NCI-H1417 (cell line): ENCODE results near the gene C2CD4D.
A peak's percentile ranks its signal among the peaks of the same experiment; 100 is the strongest.

ENCODE experiments used
- DNase-seq, 3 experiments: peaks; one replicate each; lab custom pipeline; 2025; lab: John Stamatoyannopoulos, UW

C2CD4D gene

DNA sequence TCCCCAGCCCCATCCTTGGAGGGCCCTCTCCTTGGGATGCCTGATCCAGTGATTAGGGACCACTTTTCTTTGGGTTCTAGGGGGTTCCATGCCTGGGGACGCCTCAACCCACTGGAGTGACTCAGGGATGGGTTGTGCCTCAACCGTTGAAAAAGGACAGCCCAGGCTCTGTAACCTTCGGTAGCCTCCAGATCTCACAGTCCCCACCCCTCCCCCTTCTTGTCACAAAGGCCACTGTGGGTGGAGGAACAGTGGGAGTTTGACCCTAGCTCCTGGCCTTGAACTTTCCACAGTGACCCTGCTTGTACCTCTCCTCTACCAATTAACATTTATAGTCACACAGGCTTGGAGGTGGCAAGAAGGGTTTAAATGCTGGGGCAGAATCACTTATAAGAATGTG, 5.4 kb downstream of the C2CD4D start:
- no peak for DNase-seq

DNA sequence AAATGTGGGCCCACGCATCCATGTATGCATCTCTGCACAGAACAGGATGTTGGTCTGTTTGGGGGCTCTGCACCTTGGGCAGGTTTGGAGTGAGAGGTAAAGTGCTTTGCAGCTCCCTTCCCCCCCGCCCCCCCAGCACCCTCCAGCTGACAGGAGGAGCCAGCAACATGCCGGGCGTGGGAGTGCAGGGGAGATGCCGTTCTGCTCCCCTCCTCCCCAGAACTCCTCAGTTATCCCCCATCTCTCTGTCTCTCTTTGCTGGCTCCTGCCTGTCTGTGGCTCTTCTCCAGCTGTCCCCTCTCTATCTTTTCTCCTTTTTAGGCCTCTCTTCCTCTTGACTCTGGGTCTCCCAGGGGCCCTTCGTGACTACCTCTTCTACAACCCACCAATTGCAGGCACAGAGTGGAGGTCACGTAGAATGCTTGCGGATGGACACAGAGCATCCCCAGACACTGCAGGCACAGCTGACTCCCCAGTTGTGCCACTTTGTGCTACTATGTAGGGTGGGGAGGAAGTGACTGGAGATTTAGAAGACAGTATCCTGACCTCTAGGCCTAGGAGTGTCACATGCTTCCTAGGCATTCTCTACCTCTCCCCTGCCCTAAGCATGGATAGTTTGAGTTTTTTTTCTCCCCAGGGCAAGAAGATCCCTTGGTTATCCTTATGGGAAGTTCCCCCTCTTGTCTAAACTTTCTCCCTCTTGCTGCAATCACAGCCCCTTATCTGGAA, 6.3 kb downstream of the C2CD4D start:
- no peak for DNase-seq

DNA sequence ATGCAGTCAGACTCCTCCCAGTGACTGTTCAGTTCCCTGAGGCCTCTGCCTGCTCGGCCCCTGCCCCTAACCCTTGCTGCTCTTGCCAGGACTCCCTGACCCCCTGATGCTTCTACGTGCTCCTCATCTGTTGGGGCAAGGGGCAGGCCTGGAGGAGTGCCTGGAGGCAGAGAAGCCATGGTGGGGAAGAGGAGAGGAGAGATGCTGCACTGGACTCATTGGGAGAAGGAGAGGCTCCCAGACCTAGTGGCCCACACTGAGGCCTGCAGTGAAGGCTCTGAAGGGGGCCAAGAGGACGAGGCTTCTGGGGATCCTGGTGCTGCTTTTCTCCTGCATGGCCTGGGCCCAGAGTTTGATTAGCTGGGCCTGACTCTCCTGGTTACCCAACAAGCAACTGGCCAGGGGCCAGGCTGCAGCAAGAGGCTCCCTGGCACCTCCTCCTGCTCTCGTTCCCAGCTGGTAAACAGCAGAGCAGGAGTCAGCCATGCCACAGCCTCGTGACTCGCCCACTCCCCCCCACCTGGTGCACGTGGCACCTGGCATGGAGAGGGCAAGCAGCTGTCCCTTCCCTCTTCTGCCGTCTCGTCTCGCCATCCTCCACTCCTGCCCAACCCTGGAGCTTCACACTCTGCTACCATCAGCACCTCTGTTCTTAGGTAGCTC, 7.2 kb downstream of the C2CD4D start:
- DNase-seq = peak; percentile 68 to 85 (median 69)

DNA sequence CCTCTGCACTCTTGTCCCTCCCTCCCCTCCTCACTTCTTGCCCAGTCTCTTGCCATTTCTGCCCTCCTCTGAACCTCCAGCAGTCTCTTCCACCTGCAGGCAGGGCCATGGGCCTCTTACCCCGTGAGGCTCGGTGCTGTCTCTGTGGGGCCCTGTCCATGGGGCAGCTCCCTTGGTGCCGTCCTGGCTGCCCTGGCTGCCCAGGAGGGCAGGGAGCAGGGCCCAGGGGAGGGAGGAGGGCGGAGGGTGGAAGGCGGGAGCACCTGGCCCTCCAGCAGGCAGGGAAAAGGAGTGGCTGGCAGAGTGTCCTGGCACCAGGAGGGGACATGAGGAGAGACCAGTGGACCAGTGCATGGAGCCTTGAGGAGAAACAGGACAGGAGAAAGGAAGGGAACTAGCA, 8.0 kb downstream of the C2CD4D start, which contains the start of gene RORC:
Gene RORC, minus strand, starts transcription at position 198 of the 400 bp plus-strand sequence. Its CDS starts 38 bp downstream, at position 160.
- peak in 1 of 3 experiments; percentile 38 for DNase-seq

GRCh38 chr1:151831256-151831591, 8.4 kb downstream of the C2CD4D start:
- DNase-seq = no peak

DNA sequence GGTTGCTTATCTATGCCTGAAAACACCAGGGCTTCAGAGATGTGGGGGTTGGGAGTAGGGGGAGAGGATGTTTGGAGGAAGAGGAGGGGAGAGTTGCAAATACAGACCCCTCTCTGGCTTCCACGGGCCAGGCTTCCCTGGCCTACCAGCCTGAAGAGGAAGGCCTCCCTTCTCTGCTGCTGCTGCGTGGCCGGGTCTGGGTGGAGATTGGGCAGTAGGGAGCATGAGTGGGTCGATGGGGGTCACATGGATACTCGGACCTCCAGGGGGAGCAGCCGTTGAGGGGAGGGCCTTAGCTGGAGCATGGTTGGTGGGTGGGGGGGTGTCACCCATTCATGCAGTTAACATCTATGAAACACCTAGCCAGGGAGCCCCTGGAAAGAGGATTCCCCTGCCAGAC, 9.6 kb downstream of the C2CD4D start:
- DNase-seq = no peak

GRCh38 chr1:151829352-151830046, 10.1 kb downstream of the C2CD4D start:
- peak in 1 of 3 experiments; percentile 14 for DNase-seq

- DNase-seq = peak in 2 of 3 experiments; percentile 26 to 50
These were observed 10.7 kb downstream of the C2CD4D start for GRCh38 chr1:151828921-151829320.

DNA sequence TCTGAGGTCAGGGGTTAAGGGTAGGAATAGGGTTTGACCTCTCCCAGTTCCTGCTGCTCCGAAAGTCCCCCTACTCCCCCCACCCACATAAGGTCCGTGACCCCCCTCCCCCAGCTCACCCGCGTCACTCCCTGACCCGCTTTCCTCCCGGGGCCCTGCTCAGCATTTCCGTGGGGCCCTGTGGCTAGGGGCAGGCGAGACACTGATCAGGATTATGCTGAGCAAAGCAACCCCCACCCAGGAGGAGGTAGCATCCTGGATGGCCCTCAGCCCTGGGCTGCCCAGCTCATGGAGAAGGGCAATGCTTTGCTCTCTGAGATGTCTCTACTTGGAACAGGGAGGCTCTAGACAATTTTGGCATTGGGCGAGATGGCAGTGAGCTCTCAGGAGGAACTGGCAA, 11.8 kb downstream of the C2CD4D start:
- no peak for DNase-seq

DNA sequence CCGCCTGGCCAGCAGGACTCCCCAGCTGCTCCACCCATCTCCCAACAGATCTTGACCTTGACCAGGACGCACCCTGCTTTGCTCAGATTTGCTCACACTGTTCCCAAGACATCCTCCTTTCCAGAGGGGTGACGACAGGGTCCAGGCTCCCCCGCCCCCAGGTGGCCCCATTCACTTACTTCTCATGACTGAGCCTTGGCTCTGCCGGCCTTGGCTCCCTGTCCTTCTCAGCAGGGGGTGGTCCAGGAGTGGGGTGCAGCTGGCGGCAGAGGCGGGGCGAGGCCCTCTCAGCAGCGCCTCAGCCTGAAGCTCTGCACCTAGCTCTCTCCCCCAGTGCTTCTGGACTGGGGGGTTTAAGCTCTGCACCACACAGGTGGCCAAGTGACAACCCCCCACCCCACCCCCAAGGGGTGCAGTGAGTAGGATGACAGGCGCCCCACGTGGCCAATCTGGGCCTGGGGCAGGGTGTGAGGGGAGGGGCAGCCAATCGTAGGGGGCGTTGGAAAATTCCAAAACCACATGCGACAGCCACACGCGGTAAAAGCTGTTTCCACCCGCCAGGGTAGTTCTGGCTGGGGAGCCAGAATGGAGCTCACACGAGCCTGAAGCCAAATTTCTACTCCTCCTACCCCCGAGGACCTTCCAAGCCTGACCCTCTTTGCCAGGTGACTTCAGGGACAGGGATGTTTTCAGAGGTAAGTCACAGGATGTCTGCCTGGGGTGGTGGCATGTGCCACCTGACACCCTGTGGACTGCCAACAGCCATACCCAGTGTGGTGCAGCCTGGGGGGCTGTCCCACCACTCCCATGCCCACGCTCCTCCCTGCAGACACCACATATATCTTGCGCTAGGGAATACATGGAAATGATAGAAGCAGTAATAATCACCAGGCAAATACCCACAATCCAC, 13.6 kb downstream of the C2CD4D start:
- DNase-seq = no peak

- no peak for DNase-seq
These were observed 14.4 kb downstream of the C2CD4D start for GRCh38 chr1:151825204-151825603.

- DNase-seq = no peak
These were observed 16.4 kb downstream of the C2CD4D start for GRCh38 chr1:151823175-151823574.

- DNase-seq = no peak
These were observed 17.2 kb downstream of the C2CD4D start for GRCh38 chr1:151822404-151822803.

DNA sequence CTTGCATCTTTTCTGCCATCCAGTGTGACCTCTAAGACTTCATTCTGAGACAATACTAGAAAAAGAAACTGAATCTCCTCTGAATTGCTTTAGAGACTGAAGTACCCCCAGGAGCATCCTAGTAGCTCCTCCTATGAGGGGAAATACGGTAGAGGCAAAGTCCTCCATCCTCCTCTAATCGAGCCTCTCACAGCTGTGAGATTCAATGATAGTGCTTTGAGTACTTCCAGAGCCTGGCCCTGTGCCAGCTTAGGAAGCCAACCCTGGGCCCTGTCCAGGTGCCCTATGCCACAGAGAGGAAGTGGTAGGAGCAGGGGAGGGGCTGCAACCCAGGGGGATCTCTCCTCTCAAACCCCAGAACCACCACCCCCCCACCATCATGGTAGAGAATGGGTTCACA, 18.7 kb downstream of the C2CD4D start:
- peak; percentile 25 to 85 (median 72) for DNase-seq

DNA sequence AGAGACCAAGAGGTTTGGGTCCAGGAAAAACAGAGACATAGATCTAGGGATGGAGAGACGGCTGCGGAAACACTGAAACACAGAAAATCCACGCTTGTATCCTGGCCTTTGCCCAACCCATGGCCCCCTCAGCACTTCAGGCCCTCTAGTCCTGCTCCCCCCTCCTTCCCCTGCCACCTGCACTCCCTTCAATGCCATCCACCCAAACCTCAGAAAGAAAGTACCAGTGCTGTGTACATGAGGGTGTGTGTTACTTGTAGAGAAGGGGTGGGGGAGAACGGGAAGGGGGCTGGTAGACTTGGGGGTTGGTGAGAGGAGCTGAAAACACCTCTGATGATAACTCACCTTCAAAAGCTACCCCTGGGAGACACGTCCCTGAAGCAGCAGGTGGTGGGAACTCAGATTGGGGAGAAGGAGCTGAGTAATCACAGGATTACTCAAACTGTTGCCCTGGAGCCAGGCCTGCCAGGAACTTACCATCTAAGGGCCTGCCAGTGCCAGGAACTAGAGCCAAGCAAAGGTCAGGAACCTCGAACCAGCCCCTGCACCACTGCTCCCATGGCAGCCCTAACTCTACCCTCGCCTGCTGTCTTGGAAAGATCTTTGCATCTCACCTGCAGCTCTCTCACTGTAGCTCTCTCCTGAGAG, 19.5 kb downstream of the C2CD4D start:
- DNase-seq = no peak

DNA sequence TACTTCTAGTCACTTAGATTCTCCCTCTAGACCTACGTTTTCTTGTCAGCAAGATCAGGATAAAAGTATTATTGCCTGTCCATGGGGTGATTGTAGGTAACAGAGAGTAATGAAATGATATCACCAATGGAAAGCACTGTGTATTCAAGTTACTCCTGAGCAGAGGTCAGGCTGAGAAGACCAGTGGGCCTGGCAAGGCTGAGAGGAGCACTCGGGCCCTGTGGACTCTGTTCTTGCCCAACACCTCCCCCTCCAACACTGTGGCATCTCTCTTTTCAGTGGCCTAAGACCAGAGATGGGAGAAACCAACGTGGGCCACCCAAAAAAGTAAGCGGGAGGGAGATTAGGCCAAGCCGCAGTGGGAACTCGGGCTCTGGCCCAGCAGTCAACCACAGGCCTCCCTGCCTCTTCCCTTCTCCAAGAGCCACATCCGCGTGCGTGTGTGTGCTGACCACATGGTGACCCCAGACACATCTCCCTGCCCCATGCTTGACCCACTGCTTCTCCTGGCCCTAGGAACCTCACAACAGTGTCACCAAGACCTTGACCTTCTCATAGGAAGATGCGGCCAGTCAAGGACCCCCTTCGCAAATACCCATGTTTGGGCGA, 20.3 kb downstream of the C2CD4D start:
- no peak for DNase-seq

DNA sequence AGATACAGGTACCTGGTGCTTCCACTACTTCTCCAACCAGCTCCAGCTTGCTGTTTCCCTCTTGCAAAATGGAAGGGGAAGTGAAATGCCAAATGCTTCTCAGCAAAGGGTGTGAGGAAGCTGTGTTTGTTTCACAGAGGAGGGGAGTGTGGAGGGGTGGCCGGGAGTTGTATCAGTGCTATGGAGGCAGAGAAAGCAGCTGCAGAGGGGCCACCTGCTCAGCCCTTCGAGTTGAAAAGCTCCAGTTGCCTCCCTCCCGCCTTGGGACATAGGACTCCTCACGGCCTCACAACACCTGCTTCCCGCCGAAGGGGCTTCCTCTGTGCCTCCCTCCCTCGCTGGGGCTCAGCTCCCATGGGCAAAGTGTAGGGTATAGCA, 22.3 kb downstream of the C2CD4D start:
- DNase-seq = peak in 2 of 3 experiments; percentile 43 to 60

- DNase-seq = peak in 2 of 3 experiments; percentile 43 to 60
These were observed 22.9 kb downstream of the C2CD4D start for GRCh38 chr1:151816548-151817352.

DNA sequence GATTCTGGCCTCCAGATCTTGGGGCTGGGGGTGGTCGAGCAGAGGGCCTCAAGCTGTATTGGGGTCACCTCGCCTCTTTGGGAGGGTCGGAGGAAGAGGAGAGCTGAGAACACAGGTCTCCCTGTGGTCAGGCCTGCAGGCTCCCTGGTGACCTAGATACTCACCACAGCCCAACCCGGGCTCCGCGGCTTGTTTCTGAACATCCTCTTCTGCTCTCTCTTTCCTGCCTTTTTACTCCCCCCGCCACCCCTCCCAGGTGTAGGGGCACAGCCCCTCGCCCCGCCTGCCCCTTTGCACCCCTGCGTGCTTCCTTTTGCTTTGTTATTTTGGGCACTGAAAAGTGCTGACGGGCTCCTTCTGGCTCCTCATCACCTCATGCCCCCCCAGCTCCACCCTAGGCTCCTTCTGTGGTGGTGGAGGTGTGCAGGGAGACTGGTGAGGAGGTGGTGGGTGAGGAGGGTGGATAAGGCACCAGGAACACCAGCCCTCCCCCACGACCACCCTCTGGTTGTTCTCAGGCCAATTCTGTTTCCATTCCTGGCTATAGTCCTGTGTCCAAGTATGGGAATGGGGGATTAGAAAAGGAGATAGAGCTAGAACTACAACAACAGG, 23.8 kb downstream of the C2CD4D start:
- DNase-seq = no peak
